ENCODE results near the gene ANO8. TPM values are rescaled to one million over a fixed set of nuclear protein-coding genes. Genes with fewer than 3 reads are reported as not detected.
A peak's percentile ranks its signal among the peaks of the same experiment; 100 is the strongest.
"Not testable (repeated sequence)": the region's sequence is repeated elsewhere in the genome, so short reads cannot be mapped to it uniquely, and the experiment has no call there.

Gene ANO8
- total RNA-seq, 1 donor from 2014 or later: 19.0 TPM

DNA sequence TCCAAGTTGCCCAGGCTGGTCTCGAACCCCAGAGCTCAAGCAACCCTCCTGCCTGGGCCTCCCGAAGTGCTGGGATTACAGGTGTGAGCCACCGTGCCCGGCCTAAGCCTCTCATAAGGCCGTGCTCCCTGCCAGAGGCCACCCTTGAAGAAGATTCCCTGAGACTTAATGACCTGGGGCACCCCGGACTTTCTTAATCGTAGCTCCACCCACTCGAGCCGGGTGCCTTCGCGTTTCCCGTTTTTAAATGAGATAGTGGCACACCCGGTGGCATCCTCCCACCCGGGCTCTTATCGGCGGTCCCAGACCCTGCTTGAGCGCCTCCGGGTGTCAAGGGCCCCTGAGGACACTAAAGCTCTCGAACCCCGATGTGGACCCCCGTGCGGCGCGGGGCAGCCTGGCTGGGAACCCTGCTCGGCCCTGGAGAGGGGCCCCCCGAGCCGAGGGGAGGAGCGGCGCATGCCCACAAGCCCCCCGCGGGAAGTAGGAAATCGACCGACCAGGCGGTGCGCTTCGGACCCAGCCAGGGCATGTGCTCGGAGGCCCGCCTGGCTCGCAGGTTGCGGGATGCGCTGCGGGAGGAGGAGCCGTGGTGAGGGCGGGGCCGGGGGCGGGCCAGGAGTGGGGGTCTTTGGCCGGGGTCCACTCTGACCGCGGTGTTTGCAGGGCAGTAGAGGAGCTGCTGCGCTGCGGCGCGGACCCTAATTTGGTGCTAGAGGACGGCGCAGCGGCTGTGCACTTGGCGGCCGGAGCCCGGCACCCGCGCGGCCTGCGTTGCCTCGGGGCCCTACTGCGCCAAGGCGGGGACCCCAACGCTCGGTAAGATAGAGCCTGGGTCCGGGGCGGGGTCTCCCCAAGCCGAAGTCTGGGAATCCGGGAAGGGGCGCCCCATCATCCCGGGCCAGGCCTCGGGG, 53.0 kb downstream of the ANO8 start, which contains the start of gene ANKLE1:
Gene ANKLE1, plus strand, starts transcription at position 511 of the 914 bp plus-strand sequence. Its CDS starts 20 bp downstream, at position 531.
- H3K27me3 Mint-ChIP-seq (ENCODE audit: unreplicated experiment): peaks cover 6% of the 10 kb centered on the region
- H3K9me3 Mint-ChIP-seq (ENCODE audit: unreplicated experiment): no peaks in the 10 kb centered on the region
- no peak within 1 kb of the TSS for H3K27ac Mint-ChIP-seq (ENCODE audit: unreplicated experiment)
- TF ChIP-seq, protein P1, sequence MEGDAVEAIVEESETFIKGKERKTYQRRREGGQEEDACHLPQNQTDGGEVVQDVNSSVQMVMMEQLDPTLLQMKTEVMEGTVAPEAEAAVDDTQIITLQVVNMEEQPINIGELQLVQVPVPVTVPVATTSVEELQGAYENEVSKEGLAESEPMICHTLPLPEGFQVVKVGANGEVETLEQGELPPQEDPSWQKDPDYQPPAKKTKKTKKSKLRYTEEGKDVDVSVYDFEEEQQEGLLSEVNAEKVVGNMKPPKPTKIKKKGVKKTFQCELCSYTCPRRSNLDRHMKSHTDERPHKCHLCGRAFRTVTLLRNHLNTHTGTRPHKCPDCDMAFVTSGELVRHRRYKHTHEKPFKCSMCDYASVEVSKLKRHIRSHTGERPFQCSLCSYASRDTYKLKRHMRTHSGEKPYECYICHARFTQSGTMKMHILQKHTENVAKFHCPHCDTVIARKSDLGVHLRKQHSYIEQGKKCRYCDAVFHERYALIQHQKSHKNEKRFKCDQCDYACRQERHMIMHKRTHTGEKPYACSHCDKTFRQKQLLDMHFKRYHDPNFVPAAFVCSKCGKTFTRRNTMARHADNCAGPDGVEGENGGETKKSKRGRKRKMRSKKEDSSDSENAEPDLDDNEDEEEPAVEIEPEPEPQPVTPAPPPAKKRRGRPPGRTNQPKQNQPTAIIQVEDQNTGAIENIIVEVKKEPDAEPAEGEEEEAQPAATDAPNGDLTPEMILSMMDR (IDR thresholded peaks at IDR 0.05; ENCODE audit: unreplicated experiment): no peak
- H3K36me3 Mint-ChIP-seq (ENCODE audit: low read depth, unreplicated experiment): peaks cover 9% of the 10 kb centered on the region
- H3K4me1 Mint-ChIP-seq (ENCODE audit: unreplicated experiment): peaks cover 3% of the 10 kb centered on the region
- peak within 1 kb of the TSS; percentile 80 for H3K4me3 Mint-ChIP-seq (ENCODE audit: unreplicated experiment)
- peak; percentile 43 for DNase-seq (ENCODE audit: low spot score)

DNA sequence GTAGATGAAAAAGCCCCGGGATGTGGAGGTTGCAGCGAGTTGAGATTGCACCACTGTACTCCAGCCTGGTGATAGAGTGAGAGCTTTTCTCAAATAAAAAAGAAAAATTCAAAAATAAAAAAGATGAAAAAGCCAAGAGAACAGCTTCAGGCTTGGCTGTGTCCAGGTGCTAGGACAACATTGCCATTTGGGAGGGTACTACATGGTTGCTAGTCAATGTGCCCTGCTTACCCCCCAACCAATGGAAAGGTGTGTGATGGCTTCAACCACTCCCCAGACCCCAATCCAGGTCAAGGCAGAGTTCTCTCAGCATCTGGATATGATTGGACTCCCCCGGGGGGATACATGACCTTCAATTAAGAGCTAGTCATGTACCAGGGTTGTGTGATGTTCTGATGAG, 55.2 kb downstream of the ANO8 start:
- Mint-ChIP-seq H3K4me3 (ENCODE audit: unreplicated experiment) (no peak overlapping the region), H3K4me1 (ENCODE audit: unreplicated experiment) (peaks cover 3% of the 10 kb centered on the region), H3K27me3 (ENCODE audit: unreplicated experiment) (peaks cover 6% of the 10 kb centered on the region), H3K36me3 (ENCODE audit: low read depth, unreplicated experiment) (peaks cover 24% of the 10 kb centered on the region), H3K9me3 (ENCODE audit: unreplicated experiment) (no peaks in the 10 kb centered on the region), H3K27ac (ENCODE audit: unreplicated experiment) (no peak overlapping the region)
- TF ChIP-seq, protein P1 (IDR thresholded peaks at IDR 0.05; ENCODE audit: unreplicated experiment): no peak
- no peak for DNase-seq (ENCODE audit: low spot score)

DNA sequence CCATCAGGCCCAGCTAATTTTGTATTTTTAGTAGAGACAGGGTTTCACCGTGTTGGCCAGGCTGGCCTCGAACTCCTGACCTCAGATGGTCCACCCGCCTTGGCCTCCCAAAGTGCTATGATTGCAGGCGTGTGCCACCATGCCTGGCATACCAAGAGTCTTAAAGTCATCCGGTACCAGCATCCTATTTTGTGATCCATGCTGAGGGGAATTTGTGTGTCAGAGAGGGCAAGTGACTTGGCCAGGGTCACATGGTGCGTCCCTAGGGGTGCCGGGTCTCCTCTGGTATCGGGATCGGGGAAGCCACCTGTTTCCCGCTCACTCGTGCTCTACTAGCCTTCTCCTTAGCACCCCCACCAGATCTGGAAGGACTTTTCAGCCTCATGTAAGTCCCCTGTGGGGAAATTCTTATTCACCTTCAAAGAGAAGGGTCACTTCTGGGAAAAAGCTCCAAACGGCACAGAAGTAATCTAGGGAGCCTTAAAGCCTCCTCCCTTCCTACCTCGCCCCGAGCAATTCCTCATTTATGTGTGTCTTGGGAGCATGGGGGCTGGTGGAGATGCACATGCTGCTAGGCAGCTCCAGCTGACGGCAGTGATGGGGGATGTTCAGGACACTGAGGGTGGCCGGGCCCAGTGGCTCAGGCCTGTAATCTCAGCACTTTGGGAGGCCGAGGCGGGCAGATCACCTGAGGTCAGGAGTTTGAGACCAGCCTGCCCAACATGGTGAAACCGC, 59.0 kb downstream of the ANO8 start:
- Mint-ChIP-seq H3K4me1 (ENCODE audit: unreplicated experiment) (no peaks in the 10 kb centered on the region), H3K27ac (ENCODE audit: unreplicated experiment) (no peak overlapping the region), H3K9me3 (ENCODE audit: unreplicated experiment) (no peaks in the 10 kb centered on the region), H3K4me3 (ENCODE audit: unreplicated experiment) (peak overlapping the region; percentile 27), H3K27me3 (ENCODE audit: unreplicated experiment) (peaks cover 1% of the 10 kb centered on the region), H3K36me3 (ENCODE audit: low read depth, unreplicated experiment) (peaks cover 33% of the 10 kb centered on the region)
- no peak for DNase-seq (ENCODE audit: low spot score)
- TF ChIP-seq, protein P1 (IDR thresholded peaks at IDR 0.05; ENCODE audit: unreplicated experiment): no peak

DNA sequence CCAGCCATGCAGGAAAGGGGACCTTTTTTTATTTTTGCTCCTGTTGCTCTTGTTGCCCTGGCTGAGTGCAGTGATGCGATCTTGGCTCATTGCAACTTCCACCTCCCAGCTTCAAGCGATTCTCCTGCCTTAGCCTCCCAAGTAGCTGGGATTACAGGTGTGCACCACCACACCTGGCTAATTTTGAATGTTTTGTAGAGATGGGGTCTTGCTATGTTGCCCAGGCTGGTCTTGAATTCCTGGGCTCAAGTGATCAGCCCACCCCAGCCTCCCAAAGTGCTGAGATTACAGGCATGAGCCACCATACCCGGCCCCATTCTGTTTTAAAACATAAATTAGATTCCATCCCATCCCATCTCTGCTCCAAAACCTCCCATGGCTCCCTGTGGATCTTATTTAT, 59.8 kb downstream of the ANO8 start:
- H3K9me3 Mint-ChIP-seq (ENCODE audit: unreplicated experiment); H3K4me1 Mint-ChIP-seq (ENCODE audit: unreplicated experiment); H3K4me3 Mint-ChIP-seq (ENCODE audit: unreplicated experiment); H3K27me3 Mint-ChIP-seq (ENCODE audit: unreplicated experiment); H3K27ac Mint-ChIP-seq (ENCODE audit: unreplicated experiment); DNase-seq (ENCODE audit: low spot score): not testable (repeated sequence)
- H3K36me3 Mint-ChIP-seq (ENCODE audit: low read depth, unreplicated experiment): peaks cover 36% of the 10 kb centered on the region

Other genes starting within 250 kb of the ANO8 start
- 13.0 TPM for gene USE1, start 119.5 kb downstream of the ANO8 start, total RNA-seq (ENCODE audit: unreplicated experiment)
- 16.5 TPM for gene OCEL1, start 108.6 kb downstream of the ANO8 start, total RNA-seq (ENCODE audit: unreplicated experiment)
- gene NR2F6, start 88.9 kb downstream of the ANO8 start, total RNA-seq (ENCODE audit: unreplicated experiment): 69.9 TPM
- 54.2 TPM for gene USHBP1, start 70.1 kb downstream of the ANO8 start, total RNA-seq (ENCODE audit: unreplicated experiment)
- gene BABAM1, start 67.4 kb downstream of the ANO8 start, total RNA-seq (ENCODE audit: unreplicated experiment): 136 TPM
- gene ANKLE1, start 53.0 kb downstream of the ANO8 start, total RNA-seq (ENCODE audit: unreplicated experiment): 2.3 TPM
- gene ABHD8, start 31.4 kb downstream of the ANO8 start, total RNA-seq (ENCODE audit: unreplicated experiment): 8.9 TPM
- gene MRPL34, start 29.0 kb downstream of the ANO8 start, total RNA-seq (ENCODE audit: unreplicated experiment): 60.2 TPM
- 44.7 TPM for gene DDA1, start 25.3 kb downstream of the ANO8 start, total RNA-seq (ENCODE audit: unreplicated experiment)
- 27.3 TPM for gene GTPBP3, start 2.7 kb upstream of the ANO8 start, total RNA-seq (ENCODE audit: unreplicated experiment)
- 1,569 TPM for gene PLVAP, start 42.5 kb upstream of the ANO8 start, total RNA-seq (ENCODE audit: unreplicated experiment)
- gene CCDC194, start 59.3 kb upstream of the ANO8 start, total RNA-seq (ENCODE audit: unreplicated experiment): 2.7 TPM
- 97.8 TPM for gene BST2, start 70.8 kb upstream of the ANO8 start, total RNA-seq (ENCODE audit: unreplicated experiment)
- 107 TPM for gene MVB12A, start 85.2 kb upstream of the ANO8 start, total RNA-seq (ENCODE audit: unreplicated experiment)
- gene TMEM221, start 113.8 kb upstream of the ANO8 start, total RNA-seq (ENCODE audit: unreplicated experiment): 1.4 TPM
- gene NXNL1, start 126.1 kb upstream of the ANO8 start, total RNA-seq (ENCODE audit: unreplicated experiment): not detected
- 30.2 TPM for gene SLC27A1, start 135.7 kb upstream of the ANO8 start, total RNA-seq (ENCODE audit: unreplicated experiment)
- 184 TPM for gene PGLS, start 176.8 kb upstream of the ANO8 start, total RNA-seq (ENCODE audit: unreplicated experiment)
- 257 TPM for gene COLGALT1, start 220.8 kb upstream of the ANO8 start, total RNA-seq (ENCODE audit: unreplicated experiment)

Data from endothelial cell (in vitro differentiated cells).